ENCODE data around the gene SHISA9.

SHISA9 gene

DNA sequence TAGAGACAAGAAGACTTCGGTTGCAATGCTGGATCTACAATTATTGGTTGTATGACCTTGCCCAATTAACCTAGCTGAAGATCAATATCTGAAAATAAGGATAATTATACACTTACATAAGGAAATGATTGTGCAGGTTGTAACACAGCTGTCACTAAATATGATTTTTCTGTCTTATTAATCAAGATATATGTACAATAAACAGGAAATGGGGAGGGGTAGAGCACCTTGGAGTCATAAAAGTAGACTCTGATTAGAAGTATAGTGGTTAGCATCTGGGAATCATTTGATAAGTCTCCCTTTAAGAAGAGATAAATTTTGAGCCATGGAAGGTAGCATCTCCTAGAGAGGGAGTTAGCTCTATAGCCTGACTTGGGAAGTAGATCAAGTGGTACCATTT, 369.2 kb downstream of the SHISA9 start:
- H4K20me1 ChIP-seq (ENCODE audit: insufficient read depth, low read length, poor library complexity, severe bottlenecking): no peaks in the 10 kb centered on the region
- no peak overlapping the region for H3K4me2 ChIP-seq (ENCODE audit: low read depth, low read length, poor library complexity, severe bottlenecking)

GRCh38 chr16:13289515-13289914, 388.1 kb downstream of the SHISA9 start:
- no peaks in the 10 kb centered on the region for H3K9me3 ChIP-seq (ENCODE audit: insufficient read depth, low read depth, low read length)
- no peak for TF ChIP-seq EZH2phosphoT487 (IDR thresholded peaks at IDR 0.05; ENCODE audit: borderline replicate concordance)
- TF ChIP-seq, protein P1, sequence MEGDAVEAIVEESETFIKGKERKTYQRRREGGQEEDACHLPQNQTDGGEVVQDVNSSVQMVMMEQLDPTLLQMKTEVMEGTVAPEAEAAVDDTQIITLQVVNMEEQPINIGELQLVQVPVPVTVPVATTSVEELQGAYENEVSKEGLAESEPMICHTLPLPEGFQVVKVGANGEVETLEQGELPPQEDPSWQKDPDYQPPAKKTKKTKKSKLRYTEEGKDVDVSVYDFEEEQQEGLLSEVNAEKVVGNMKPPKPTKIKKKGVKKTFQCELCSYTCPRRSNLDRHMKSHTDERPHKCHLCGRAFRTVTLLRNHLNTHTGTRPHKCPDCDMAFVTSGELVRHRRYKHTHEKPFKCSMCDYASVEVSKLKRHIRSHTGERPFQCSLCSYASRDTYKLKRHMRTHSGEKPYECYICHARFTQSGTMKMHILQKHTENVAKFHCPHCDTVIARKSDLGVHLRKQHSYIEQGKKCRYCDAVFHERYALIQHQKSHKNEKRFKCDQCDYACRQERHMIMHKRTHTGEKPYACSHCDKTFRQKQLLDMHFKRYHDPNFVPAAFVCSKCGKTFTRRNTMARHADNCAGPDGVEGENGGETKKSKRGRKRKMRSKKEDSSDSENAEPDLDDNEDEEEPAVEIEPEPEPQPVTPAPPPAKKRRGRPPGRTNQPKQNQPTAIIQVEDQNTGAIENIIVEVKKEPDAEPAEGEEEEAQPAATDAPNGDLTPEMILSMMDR (conservative IDR thresholded peaks at IDR 0.05; ENCODE audit: low read length): no peak
- H3K9me2 ChIP-seq (replicated peaks; ENCODE audit: low read depth, low read length): no peaks in the 10 kb centered on the region
- no peak overlapping the region for H3K4me2 ChIP-seq (ENCODE audit: low read depth, low read length, poor library complexity, severe bottlenecking)
- H3K4me1 ChIP-seq (ENCODE audit: insufficient read depth, low read length, poor library complexity, severe bottlenecking): no peaks in the 10 kb centered on the region
- no peaks in the 10 kb centered on the region for H3K27me3 ChIP-seq (ENCODE audit: insufficient read depth, low read length, poor library complexity, severe bottlenecking)
- H3K9ac ChIP-seq (ENCODE audit: low read depth, low read length, poor library complexity, severe bottlenecking): no peak overlapping the region
- no peak overlapping the region for H3K4me3 ChIP-seq (ENCODE audit: low read length, poor library complexity, severe bottlenecking)
- H4K20me1 ChIP-seq (ENCODE audit: insufficient read depth, low read length, poor library complexity, severe bottlenecking): no peaks in the 10 kb centered on the region
- no peaks in the 10 kb centered on the region for H3K36me3 ChIP-seq (ENCODE audit: insufficient read depth, low read length)
- no peak overlapping the region for H2AFZ ChIP-seq (ENCODE audit: low read length)
- H3K79me2 ChIP-seq (ENCODE audit: insufficient read depth, low read length): no peaks in the 10 kb centered on the region
- H3F3A ChIP-seq (ENCODE audit: low read depth): no peaks in the 10 kb centered on the region

More for the DNA sequence above, 369.2 kb downstream of the SHISA9 start:
- Histone ChIP-seq H3K4me1 (ENCODE audit: insufficient read depth, low read length, poor library complexity, severe bottlenecking) (no peaks in the 10 kb centered on the region), H3K27me3 (ENCODE audit: insufficient read depth, low read length, poor library complexity, severe bottlenecking) (no peaks in the 10 kb centered on the region), H3K36me3 (ENCODE audit: insufficient read depth, low read length) (no peaks in the 10 kb centered on the region), H3K9me2 (replicated peaks; ENCODE audit: low read depth, low read length) (no peaks in the 10 kb centered on the region), H3K79me2 (ENCODE audit: insufficient read depth, low read length) (no peaks in the 10 kb centered on the region), H3K9me3 (ENCODE audit: insufficient read depth, low read depth, low read length) (no peaks in the 10 kb centered on the region), H2AFZ (ENCODE audit: low read length) (no peak overlapping the region), H3K4me3 (ENCODE audit: low read length, poor library complexity, severe bottlenecking) (no peak overlapping the region), H3K9ac (ENCODE audit: low read depth, low read length, poor library complexity, severe bottlenecking) (no peak overlapping the region), H3F3A (ENCODE audit: low read depth) (no peaks in the 10 kb centered on the region)
- TF ChIP-seq, protein P1 (conservative IDR thresholded peaks at IDR 0.05; ENCODE audit: low read length): no peak
- no peak for TF ChIP-seq EZH2phosphoT487 (IDR thresholded peaks at IDR 0.05; ENCODE audit: borderline replicate concordance)

Data from Loucy (cell line).